Suprapubic skin (tissue), 4 donors: ENCODE results near the gene PROC. TPM values are rescaled to one million over a fixed set of nuclear protein-coding genes. Genes with fewer than 3 reads are reported as not detected.

Source experiments
- DNase-seq, 2 donors: peaks; one replicate each; pipeline ENCODE4 v3.0.0-alpha.2; 2019; ENCODE audit warnings: low spot score in 2 of 2
- H3K27ac ChIP-seq: fragments of 200-600 bp; sonication (generic); one replicate; pipeline ENCODE4 v1.5.1; 2019
- H3K27me3 ChIP-seq: fragments of 200-600 bp; sonication (generic); one replicate; pipeline ENCODE4 v1.5.1; 2019
- H3K36me3 ChIP-seq: fragments of 200-600 bp; sonication (generic); one replicate; pipeline ENCODE4 v1.5.1; 2019
- H3K4me1 ChIP-seq: fragments of 200-600 bp; sonication (generic); one replicate; pipeline ENCODE4 v1.5.1; 2019
- H3K4me3 ChIP-seq: fragments of 200-600 bp; sonication (generic); one replicate; pipeline ENCODE4 v1.5.1; 2019; ENCODE audit warnings: mild to moderate bottlenecking
- H3K9me3 ChIP-seq: fragments of 200-600 bp; sonication (generic); one replicate; pipeline ENCODE4 v1.5.1; 2019
- EP300 ChIP-seq: sonication (generic); formaldehyde crosslinking; IDR thresholded peaks from one replicate; pipeline ENCODE4 v1.6.1; 2017; ENCODE audit warnings: antibody characterized with exemption
- POLR2A ChIP-seq, 2 donors: fragments of 450-650 bp; IDR thresholded peaks; one replicate each; pipeline ENCODE4 v1.6.1; 2017; ENCODE audit warnings: antibody characterized with exemption in 2 of 2, mild to moderate bottlenecking in 2 of 2, moderate library complexity in 2 of 2
- POLR2AphosphoS5 ChIP-seq, 3 donors: sonication (generic); formaldehyde crosslinking; IDR thresholded peaks; one replicate each; pipeline ENCODE4 v1.6.1; 2017; ENCODE audit warnings: antibody characterized with exemption in 3 of 3
- WGBS: methylation state at CpG from one replicate; pipeline ENCODE4 v1.1.5; 2018; 5-methylcytosine and 5-hydroxymethylcytosine counted together
- total RNA-seq, 4 donors: library from RNA; depleted of rRNA; stranded (reverse); fragments of >200 nt; gene quantifications; one replicate each; pipeline ENCODE4 v1.1.0, GENCODE V29; 2016
- TF ChIP-seq, protein P1 (sequence below), 2 donors: fragments of 200-600 bp in 1 of 2; fragments of 450-650 bp in 1 of 2; sonication (generic) in 1 of 2; IDR thresholded peaks; one replicate each; pipeline ENCODE4 v1.5.1; 2016 to 2019; ENCODE audit warnings: antibody characterized with exemption in 2 of 2, mild to moderate bottlenecking in 1 of 2, moderate library complexity in 1 of 2

The PROC gene
- total RNA-seq, 4 donors from 2014 or later, result 0.36 to 7.1 TPM; not detected in 2

DNA sequence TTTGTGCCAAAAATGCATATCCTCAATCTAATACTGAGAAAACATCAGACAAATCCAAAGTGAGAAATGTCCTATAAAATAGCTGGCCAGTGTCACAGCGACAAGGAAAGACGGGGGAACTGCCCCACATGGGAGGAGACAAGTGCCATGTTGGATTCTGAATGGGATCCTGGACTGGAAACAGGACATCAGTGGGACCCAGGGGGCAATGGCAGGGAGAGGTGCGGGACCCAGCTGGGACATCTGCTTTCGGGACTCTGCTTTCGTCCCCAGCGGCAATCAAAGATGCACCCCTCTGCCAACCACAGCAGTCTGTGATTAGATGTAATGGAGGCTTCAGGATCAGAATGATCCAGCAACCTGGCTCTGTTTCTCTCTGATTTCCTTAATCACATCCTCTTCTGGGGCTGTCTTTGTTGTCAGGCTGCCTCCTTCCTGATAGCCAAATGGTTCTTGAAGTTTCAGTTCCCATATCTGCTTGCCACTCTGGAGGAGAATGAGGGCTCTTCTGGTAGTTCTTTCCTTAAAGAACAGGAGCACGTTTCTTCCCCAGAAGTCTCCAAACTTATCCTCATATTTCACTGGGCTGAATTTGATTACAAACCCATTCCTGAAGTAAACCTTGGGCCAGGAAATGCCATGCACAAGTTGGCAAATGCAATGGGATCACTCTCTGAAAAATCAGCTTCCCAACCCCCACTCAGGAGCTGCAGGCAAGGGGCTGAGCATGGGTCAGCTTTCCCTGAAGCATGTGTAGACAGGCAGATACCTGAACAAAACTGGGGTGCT lies 13.6 kb upstream of the PROC start:
- Histone ChIP-seq H3K36me3 (no peaks in the 10 kb centered on the region), H3K27me3 (no peaks in the 10 kb centered on the region), H3K4me3 (no peak overlapping the region), H3K9me3 (no peaks in the 10 kb centered on the region), H3K27ac (no peak overlapping the region), H3K4me1 (peaks cover 57% of the 10 kb centered on the region)
- DNase-seq, result no peak
- no peak for TF ChIP-seq POLR2AphosphoS5 (IDR thresholded peaks at IDR 0.05)
- 86% methylated on average over 7 of the region's 7 CpGs for WGBS

DNA sequence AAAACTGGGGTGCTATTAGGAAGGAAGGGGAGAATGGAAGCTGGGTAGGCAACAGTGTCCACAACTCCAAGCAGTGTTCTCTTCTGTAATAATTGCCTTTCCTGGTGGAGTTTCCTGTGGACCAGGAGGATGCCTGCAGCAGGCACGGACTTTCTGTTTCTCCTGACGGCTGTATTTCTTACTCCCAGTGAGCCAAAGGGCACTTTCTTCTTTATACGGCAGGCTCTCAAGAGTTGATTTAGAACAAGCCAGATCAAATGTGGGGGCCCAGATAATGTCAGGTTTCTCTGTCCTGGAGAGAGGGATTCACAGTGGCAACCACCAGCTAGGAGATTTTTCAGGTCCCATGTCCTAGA lies 13.0 kb upstream of the PROC start:
- no peaks in the 10 kb centered on the region for H3K36me3 ChIP-seq
- WGBS, result 50% methylated on average over 3 of the region's 3 CpGs
- DNase-seq, result no peak
- H3K27ac ChIP-seq, result peak overlapping the region; percentile 24
- H3K27me3 ChIP-seq, result no peaks in the 10 kb centered on the region
- H3K4me3 ChIP-seq, result no peak overlapping the region
- no peaks in the 10 kb centered on the region for H3K9me3 ChIP-seq
- peaks cover 59% of the 10 kb centered on the region for H3K4me1 ChIP-seq
- TF ChIP-seq POLR2A (IDR thresholded peaks at IDR 0.05) (no peak), POLR2AphosphoS5 (IDR thresholded peaks at IDR 0.05) (no peak), EP300 (no peak)
- TF ChIP-seq, protein P1, sequence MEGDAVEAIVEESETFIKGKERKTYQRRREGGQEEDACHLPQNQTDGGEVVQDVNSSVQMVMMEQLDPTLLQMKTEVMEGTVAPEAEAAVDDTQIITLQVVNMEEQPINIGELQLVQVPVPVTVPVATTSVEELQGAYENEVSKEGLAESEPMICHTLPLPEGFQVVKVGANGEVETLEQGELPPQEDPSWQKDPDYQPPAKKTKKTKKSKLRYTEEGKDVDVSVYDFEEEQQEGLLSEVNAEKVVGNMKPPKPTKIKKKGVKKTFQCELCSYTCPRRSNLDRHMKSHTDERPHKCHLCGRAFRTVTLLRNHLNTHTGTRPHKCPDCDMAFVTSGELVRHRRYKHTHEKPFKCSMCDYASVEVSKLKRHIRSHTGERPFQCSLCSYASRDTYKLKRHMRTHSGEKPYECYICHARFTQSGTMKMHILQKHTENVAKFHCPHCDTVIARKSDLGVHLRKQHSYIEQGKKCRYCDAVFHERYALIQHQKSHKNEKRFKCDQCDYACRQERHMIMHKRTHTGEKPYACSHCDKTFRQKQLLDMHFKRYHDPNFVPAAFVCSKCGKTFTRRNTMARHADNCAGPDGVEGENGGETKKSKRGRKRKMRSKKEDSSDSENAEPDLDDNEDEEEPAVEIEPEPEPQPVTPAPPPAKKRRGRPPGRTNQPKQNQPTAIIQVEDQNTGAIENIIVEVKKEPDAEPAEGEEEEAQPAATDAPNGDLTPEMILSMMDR (IDR thresholded peaks at IDR 0.05), result no peak

DNA sequence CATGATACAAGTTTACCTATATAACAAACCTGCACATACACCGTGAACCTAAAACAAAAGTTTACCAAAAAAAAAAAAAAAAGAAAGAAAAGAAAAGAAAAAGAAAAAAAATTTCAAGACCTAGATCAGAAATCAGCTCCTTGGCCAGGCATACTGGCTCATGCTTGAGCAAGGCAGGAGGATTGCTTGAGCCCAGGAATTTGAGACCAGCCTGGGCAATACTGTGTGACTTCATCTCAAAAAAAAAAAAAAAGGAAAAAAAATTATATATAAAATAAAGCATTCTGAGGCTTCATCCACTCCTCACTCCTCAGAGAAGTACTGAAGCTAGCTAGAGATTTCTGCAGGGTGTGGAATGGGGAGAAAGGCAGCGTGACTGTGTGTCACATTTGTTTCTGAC lies 11.8 kb upstream of the PROC start:
- H3K27ac ChIP-seq, result no peak overlapping the region
- 75% methylated on average over 2 of the region's 2 CpGs for WGBS
- peaks cover 58% of the 10 kb centered on the region for H3K4me1 ChIP-seq
- H3K4me3 ChIP-seq, result no peak overlapping the region
- H3K27me3 ChIP-seq, result no peaks in the 10 kb centered on the region
- DNase-seq, result no peak
- no peak for TF ChIP-seq POLR2A (IDR thresholded peaks at IDR 0.05)
- TF ChIP-seq, protein P1 (IDR thresholded peaks at IDR 0.05), result no peak
- H3K9me3 ChIP-seq, result no peaks in the 10 kb centered on the region
- H3K36me3 ChIP-seq, result no peaks in the 10 kb centered on the region

DNA sequence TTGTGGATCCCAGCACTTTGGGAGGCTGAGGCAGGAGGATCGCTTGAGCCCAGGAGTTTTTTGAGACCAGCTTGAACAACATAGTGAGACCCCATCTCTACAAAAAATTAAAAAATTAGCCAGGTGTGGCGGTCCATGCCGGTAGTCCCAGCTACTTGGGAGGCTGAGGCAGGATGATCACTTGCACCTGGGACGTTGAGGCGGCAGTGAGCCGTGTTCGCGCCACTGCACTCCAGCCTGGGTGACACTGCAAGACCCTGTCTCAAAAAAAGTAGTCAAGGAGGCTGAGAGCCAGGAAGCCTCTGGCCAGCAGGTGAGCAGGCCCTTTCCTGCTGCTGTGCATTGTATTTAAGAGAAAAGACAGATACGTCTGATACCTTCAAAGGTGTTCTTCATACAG lies 11.1 kb upstream of the PROC start:
- no peaks in the 10 kb centered on the region for H3K36me3 ChIP-seq
- no peak overlapping the region for H3K27ac ChIP-seq
- no peaks in the 10 kb centered on the region for H3K27me3 ChIP-seq
- H3K9me3 ChIP-seq, result no peaks in the 10 kb centered on the region
- no peak for DNase-seq
- peaks cover 56% of the 10 kb centered on the region for H3K4me1 ChIP-seq
- H3K4me3 ChIP-seq, result no peak overlapping the region
- 91% methylated on average over 9 of the region's 9 CpGs for WGBS
- TF ChIP-seq POLR2AphosphoS5 (IDR thresholded peaks at IDR 0.05) (no peak), EP300 (no peak), POLR2A (IDR thresholded peaks at IDR 0.05) (no peak)
- TF ChIP-seq, protein P1 (IDR thresholded peaks at IDR 0.05), result no peak

DNA sequence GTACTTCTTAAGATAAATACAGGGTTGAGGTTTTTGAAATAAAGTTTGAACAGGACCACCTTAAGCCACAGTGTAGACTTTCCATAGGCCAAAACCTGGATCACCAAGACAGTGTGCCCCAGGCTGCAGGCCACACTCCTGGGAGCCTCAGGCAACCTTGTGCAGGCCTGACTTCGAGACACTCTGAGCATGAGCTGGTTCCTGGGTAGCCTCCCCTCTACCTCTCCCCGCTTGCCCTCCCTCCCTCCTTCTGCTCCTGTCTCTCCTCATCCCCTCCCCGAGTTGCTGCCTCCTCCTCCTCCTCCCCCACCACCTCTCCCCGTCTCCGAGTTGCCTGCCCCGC lies 10.6 kb upstream of the PROC start:
- H3K4me3 ChIP-seq, result peak overlapping the region; percentile 54
- H3K27ac ChIP-seq, result peak overlapping the region; percentile 94
- peaks cover 54% of the 10 kb centered on the region for H3K4me1 ChIP-seq
- no peaks in the 10 kb centered on the region for H3K36me3 ChIP-seq
- no peaks in the 10 kb centered on the region for H3K9me3 ChIP-seq
- 0% methylated on average over 6 of the region's 6 CpGs for WGBS
- TF ChIP-seq POLR2AphosphoS5 (IDR thresholded peaks at IDR 0.05) (no peak), EP300 (no peak), POLR2A (IDR thresholded peaks at IDR 0.05) (no peak)
- TF ChIP-seq, protein P1 (IDR thresholded peaks at IDR 0.05), result no peak
- no peaks in the 10 kb centered on the region for H3K27me3 ChIP-seq
- DNase-seq, result no peak
